CD4-positive, alpha-beta T cell treated with Interleukin-1 beta for 1 hour (primary cell): ENCODE results near the gene SPNS1.
"Not testable (repeated sequence)": the region's sequence is repeated elsewhere in the genome, so short reads cannot be mapped to it uniquely, and the experiment has no call there.

ENCODE experiments used
- DNase-seq, 2 donors: peaks; one replicate each; pipeline ENCODE4 v3.0.0-alpha.2; 2020 to 2022

The SPNS1 gene

DNA sequence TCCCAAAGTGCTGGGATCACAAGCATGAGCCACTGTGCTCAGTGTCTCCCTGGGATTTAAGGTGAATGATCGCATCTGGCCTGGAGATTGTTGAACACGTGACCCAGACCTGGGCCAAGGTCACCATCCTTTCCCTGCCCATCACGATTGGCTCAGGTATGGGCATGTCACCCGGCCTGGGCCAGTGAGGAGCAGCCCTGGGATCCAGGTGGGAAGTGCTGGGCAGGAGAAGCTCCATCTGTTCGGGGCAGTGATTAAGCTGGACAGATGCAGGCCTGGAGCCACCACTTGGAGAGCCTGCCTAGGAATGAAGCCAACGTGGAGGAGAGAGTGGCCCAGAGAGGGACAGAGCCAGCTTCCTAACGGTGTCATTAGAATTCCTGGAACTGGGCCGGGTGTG lies 17.1 kb downstream of the SPNS1 start:
- DNase-seq, result no peak

DNA sequence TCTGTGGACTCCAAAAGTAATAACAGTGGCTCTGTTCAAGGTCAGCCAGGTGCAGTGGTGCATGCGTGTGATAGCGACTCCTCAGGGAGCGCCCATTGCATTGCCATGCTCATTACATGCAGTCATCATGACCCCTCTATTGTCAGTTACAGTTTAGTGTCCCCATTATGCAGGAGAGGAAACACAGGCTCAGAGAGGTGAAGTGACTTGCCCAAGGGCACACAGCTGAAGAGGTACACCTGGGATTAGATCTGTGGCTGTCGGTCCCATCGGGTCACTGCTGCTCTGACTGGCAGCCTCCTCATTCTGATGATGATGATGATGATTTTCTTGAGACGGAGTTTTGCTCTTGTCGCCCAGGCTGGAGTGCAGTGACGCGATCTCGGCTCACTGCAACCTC lies 17.9 kb downstream of the SPNS1 start:
- no peak for DNase-seq

DNA sequence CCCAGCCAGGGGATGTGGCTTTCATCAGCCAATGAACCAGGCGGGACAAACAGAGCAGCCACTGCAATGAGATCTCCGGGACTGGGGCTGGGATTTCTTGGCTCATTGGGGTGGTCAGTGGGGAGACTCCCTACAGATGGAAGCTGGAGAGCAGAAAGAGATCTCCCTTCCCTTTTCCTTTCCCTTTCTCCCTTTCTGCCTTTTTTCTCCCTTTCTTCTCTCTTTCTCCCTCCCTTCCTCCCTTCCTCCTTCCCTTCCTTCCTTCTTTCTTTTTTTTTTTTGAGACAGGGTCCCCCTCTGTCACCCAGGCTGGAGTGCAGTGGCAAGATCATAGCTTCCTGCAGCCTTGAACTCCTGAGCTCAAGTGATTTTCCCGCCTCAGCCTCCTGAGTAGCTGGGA lies 24.3 kb downstream of the SPNS1 start:
- DNase-seq, result no peak

DNA sequence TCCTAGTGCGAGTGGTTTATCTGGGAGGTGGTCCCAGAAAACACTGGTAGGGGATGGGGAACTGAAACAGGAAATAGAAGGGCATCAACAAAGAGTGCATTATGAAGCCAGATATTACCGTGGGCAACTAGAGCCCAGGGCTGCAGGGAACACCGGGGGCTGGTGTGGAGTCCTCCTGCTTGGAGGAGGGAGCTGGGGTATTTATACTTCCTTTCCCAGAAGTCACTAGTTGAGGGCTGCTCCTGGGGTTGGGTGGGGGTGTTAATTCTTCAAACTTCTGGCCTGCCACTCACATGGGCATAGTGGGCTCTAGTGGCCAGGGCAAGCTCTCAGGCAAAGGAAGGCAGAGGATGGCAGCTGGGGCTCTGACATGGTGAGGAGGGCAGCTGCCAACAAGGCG lies 25.0 kb downstream of the SPNS1 start:
- no peak for DNase-seq

DNA sequence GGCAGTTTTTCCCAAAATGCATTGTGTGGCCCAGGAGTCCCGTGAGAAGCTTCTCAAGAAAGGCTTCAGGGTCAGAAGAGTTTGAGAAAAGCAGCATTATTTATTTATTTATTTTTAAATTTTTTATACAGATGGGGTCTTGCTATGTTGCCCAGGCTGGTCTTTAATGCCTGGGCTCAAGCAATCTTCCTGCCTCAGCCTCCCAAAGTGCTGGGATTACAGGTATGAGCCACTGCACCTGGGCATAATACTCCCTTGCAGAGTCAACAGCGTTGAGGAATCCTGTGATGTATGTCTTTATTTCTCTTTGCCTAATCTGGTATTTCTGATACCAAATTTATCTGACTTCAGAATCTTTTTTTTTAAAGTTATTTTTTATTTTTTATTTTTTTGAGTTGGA lies 25.4 kb downstream of the SPNS1 start:
- no peak for DNase-seq

DNA sequence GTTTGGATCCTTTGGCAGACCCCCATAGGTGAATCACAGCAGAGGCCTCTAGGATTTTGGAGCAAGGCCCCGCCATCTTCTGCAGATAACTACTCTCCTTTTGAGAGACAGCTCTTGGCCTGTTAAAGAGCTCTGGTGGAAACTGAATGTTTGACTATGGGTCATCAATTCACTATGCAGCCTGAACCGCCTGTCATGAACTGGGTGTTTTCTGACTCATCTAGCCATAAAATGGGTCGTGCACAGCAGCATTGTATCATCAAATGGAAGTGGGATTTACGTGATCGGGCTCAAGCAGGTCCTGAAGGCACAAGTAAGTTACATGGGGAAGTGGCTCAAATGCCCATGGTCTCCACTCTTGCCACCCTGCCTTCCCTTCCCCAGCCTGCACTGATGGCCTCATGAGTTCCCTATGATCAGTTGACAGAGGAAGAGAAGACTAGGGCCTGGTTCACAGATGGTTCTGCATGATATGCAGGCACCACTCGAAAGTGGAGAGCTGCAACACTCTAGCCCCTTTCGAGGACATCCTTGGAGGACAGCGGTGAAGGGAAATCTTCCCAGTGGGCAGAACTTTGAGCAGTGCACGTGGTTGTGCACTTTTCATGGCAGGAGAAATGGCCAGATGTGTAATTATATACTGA lies 30.0 kb downstream of the SPNS1 start:
- DNase-seq, result not testable (repeated sequence)

DNA sequence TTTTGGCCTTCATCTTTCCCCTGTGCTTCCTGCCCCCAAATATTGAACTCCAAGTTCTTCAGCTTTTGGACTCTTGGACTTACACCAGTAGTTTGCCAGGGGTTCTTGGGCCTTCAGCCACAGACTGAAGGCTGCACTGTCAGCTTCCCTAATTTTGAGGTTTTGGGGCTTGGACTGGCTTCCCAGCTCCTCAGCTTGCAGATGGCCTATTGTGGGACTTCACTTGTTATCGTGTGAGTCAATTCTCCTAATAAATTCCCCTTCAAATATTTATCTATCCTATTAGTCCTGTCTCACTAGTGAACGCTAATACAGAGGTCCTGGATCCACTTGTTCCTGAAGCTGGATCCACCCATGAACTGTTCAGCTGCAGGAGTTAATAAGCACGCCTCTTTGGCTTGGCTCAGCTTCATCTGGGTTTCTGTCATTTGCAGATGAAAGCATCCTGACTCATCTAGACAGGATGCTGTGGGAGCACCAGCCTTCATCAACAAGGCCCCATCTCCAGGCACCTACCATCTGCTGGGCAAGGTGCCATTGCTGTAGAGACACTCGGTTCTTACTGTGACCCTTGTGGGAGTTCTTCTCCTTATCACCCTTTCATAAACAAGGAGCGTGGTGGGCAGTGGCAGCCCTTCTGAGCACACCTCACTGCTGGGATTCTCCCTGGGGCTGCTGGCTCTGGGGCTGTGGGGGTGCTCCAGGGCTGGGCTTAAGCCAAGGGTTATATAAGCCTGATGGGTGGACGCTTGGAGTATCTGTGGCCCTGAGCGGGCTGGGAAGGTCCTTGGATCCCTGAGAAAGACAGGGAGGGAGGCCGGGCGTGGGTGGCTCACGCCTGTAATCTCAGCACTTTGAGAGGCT lies 33.4 kb downstream of the SPNS1 start:
- DNase-seq, result peak; percentile 54 to 61

DNA sequence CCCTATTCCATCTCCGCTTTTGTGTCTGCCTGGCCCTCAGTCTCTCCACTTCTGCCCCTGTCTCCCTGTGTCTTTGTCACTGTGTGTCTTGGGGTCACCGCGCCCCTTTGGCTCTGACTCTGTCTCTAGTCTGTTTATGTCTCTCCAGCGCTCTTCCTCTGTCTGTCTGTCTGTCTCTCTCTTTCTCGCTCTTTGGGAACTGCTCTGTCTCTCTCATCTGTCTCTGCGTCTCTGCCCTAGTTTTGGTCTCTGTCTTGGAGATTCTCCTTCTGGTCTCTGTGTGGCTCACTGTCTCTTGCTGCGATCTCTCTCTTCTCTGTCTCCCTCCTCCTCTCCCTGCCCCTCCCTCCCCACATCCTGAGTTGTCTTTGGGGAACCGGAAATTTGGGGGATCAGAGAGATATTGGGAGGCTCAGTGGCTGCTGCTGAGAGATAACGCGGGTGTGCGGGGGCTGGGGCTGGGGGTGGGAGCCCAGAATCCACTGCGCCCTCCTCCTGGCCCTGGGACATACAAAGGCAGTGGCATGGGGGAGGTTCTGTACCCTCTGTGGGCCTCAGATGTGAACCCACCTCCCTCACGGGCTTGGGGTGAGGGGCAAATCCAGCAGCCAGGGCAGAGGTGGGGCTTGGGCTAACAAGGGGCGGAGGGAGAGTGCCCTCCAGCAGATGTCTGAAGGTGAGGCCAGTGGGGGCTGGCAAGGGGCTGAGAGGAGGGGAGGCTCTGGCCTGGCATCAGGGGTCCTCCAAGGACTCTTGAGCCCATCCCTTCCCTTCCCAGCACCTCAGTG lies 34.7 kb downstream of the SPNS1 start:
- peak in 1 of 2 donors; percentile 37 for DNase-seq

DNA sequence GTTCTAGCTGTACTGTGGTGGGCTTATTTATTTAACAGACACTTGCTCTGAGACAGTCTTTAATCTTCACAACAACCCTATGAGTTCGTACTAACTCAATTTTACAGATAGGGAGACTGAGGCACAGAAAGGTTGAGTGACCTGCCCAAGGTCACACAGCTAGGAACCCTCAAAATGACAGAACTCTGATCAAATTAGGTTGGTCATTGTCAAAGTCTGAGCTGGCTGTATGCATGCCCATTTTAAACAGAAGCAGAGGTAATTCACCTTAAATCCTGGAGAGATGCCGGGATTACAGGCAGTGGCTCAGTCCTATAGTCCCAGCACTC lies 35.2 kb downstream of the SPNS1 start:
- no peak for DNase-seq

DNA sequence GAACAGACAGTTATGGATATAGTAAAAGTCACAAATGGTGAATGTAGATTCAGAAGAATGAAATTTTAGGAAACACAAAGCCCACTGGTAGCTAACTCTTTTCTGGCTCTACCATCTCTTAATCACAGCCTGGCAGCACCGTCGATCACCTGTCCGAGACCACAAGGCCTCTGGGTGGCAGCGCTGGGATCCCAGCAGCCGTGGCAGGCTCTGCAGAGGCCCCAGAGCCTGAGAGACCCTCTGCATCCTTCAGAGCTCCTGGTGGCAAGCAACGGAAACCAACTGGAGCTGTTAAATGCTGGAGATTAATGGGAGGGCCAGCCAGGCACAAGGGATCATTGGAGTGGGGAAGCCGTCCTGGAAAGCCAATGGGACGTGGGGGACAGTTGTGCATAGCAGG lies 36.5 kb downstream of the SPNS1 start:
- no peak for DNase-seq

DNA sequence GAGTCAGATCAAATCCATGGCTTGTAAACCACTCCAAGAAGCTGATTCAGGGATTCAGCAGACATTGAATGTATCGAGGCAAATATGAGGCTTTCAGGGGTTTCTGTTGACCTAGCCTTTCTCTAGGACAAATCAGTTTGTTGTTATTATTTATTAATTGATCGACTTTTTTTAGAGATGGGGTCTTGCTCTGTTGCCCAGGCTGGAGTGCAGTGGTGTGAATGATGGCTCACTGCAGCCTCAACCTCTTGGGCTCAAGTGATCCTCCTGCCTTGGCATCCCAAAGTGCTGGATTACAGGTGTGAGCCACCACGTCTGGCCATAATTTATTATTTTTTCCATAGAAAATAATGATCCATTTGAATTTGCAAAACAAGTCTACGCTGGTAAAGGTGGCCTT lies 37.3 kb downstream of the SPNS1 start:
- DNase-seq, result no peak

DNA sequence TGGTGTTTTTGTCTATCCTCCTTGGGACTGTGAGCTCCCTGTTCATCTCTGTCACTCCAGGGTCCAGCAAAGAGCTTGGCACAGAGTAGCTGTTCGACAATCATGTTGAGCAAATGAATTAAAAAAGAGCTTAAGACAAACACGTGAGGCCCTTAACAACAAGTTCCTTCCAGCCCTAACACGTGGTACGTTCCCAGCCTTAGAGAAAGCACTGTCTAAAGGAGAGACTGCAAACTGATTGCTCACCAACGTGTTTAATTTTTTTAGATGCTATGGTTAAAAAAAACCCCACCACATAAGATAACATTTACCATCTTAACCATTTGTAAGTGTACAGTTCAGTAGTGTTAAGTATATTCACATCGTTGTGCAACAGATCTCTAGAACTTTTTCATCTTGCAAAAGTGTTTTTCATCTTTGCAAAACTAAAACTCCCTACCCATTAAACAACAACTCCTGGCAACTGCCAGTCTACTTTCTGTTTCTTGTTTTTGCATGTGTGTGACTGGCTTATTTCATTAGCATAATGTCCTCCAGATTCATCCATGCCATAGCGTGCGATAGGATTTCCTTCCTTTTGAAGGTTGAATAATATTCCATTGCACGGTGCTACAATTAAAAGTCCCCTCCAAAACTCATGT lies 38.5 kb downstream of the SPNS1 start:
- DNase-seq, result peak in 1 of 2 donors; percentile 35

DNA sequence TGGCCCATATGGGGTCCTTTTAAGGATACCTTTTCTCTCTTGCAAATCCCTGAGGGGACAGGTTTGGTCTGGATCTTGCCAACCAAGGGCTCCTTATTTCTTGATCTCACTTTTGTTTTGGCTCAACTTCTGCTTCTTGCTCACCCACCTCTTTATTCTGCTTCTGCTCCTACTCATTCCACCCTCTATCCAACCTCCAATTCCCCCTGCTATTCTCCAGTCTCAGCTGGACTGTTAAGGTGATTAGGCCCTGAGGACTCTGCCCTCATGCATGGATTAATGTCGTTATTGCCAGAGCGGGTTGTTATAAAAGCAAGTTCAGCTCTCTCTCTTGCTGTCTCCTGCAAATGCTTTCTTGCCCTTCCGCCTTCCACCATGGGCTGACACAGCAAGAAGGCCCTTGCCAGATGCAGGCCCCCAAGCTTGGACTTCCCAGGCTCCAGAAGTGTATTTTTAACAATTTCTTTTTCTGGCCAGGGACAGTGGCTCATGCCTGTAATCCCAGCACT lies 40.0 kb downstream of the SPNS1 start:
- no peak for DNase-seq

DNA sequence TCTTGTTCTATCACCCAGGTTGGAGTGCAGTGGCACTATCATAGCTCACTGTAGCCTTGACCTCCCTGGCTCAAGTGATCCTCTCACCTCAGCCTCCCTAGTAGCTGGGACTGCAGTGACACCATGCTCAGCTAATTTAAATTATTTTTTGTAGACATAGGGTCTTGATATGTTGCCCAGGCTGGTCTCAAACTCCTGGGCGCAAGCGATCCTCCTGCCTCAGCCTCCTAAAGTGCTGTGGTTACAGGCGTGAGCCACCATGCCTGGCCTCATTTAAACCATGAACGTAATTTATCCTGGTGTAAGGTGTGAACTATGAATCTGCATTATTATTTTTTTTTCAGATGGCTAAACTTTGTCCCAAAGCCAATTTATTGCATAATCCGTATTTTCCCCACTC lies 47.6 kb downstream of the SPNS1 start:
- no peak for DNase-seq

DNA sequence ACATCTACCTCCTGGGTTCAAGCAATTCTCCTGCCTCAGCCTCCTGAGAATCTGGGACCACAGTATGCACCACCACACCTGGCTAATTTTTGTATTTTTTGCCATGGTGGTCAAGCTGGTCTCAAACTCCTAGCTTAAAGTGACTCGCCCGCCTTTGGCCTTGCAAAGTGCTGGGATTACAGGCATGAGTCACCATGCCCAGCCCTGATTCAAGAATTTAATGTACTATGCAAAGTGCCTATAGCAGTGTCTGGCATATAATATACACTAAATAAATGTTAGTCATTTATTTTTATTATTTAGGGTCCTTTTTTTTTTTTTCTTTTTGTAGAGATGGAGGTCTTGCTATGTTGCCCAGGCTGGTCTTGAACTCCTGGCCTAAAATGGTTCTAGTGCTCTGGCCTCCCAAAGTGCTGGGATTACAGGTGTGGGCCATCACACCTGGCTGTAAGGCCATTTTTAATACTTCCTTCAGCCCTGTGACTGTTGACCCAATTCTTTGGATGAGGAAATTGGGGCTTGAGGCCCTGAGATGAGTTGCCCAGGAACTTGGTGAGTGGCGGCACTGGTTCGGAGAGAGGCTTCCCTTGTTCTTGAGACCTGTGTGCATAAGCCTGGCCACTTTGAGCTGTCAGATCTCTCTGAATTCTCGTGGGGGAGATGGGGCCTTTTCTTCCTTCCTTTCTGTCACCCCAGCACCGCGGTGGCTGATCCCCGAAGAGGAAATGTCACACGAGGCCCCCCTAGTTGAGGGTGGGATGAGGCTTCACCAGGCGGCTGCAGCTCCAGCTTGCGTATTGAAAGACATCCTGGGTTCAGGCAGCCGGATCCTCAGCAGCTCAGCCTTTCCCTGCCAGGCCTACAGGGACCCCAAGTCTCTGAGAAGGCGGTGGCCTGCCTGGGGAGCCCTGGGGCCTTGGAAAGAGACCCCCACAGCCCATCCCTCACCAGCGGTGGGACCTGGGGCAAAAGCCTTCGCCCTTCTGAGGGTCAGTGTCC lies 49.0 kb downstream of the SPNS1 start:
- DNase-seq, result no peak

DNA sequence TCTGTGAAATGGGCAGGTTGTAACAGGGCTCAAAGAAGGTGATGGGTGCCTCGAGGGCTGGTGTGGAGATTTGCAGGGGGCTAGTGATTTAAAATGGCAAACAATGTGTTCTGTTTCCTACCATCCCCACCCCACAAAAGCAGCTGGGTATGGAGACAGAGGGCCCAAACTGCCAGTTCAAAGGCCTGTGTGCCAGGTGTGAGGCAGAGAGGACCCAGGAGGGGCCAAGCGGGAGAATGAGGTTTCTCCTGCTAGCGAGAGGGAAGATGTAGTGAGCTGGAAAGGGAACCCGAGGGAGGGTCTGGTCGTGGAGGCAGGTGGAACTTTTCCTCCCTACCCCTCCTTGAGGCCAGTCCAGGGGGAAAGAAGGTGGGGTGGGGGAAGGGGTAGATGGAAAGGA lies 49.7 kb downstream of the SPNS1 start:
- DNase-seq, result no peak

DNA sequence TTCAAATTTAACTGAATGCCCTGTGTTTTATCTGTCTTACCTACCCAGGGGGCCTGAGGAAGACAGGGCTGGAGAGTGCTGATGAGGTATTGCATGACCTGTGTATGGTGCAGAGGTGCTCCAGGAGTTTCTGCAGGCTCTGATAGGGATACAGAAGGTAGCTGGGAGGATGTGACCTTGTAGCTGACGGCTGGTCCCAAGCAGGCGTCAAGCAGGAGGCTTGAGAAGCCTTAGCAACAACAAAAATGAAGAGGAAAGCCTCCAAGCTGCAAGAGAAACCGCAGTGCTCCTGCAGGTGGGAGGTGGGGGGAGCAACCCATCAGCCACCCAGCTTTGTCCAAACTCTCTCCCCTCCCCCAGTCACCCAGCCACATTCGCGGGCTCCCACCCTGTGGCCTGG lies 50.6 kb downstream of the SPNS1 start:
- DNase-seq, result no peak

DNA sequence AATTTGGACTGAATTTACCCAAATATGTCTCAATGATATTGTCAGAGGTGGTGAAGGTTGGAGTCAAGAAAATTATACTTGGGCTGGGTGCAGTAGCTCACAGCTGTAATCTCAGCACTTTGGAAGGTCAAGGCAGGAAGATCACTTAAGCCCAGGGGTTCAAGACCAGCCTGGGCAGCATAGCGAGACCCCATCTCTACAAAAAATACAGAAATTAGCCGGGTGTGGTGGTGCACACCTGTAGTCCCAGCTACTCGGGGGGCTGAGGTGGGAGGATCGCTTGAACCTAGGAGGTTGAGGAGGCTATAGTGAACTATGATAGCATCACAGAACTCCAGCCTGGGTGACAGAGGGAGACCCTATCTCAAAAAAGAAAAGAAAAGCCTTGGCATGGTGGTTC lies 51.2 kb downstream of the SPNS1 start:
- DNase-seq, result no peak

DNA sequence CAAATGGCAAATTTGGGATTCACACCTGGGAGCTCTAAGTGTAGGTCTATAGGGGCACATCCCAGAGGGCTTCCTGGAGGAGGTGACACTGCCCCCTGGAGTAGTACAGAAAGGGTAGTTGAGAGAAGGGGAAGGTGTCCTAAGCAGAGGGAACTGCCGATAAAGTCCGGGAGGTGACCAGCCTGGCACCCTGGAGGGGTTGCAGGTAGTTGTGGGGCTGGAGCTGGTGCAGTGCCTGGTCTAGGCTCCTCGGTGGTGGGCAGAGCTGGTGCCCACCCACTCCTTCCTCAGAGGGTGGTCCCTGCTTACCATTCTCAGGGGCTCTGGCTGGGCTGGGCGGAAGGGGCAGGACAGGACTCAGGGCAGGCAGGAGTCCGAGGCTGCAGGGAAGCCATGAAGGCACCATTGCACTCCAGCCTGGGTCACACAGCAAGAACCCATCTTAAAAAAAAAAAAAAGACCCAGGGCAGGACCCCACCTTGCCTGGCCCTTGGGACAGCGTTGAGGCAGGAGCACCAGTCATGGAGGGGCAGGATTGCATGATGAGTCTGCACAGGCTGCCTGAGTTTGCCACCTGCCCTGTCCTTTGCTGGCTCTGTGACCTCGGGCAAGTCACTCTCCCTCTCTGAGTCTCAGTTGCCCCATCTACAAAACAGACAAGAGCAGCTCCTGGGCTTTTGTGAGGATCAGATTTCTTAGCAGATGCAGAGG lies 54.0 kb downstream of the SPNS1 start:
- DNase-seq, result no peak

DNA sequence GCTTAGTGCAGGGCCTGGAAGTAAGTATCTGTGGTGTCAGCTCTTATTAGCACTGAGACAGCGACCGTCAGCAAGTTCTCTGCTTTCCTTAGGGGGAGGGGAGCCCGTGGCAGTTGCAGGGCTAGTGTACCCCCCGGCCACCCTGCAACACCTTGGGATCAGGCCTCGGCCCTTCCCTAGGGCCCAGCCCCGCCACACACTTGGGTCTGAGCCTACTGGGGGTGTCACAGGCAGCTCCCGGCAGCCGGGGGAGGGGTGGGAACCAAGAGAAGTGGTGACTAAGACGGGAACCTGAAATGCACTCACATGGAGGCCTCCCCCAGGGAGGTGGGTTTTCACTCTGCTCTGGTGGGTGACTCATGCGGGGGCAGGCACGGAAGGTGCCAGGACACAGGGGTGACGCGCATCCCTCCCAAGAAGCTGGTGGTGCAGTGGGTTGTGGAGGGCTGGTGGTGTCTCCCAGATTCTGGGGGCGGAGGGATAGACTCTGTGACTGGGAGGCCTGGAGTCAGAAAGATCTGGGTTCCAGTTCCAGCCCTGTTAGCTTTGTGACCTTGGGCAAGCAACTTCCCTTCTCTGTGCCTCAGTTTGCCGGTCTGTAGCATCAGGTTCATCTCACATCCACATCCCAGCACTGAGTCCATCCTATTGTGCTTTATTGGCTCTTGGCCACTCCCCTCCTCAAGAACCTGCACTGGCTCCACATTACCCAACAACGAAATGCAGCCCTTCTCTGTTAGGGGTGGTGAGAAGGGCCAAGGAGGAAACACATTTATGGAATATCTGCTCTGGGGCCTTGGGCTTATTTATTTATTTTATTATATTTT lies 54.8 kb downstream of the SPNS1 start:
- peak; percentile 24 to 30 for DNase-seq
